ENCODE results near the gene PGAP3.

The PGAP3 gene

DNA sequence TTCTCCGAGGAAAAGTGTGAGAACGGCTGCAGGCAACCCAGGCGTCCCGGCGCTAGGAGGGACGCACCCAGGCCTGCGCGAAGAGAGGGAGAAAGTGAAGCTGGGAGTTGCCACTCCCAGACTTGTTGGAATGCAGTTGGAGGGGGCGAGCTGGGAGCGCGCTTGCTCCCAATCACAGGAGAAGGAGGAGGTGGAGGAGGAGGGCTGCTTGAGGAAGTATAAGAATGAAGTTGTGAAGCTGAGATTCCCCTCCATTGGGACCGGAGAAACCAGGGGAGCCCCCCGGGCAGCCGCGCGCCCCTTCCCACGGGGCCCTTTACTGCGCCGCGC, 11.9 kb upstream of the PGAP3 start, which contains the start of gene ERBB2:
ERBB2 (plus strand) TSS at position 247 of the 330 bp plus-strand sequence. CDS start 175 bp downstream, outside the sequence.
- peak within 1 kb of the TSS; percentile 90 for H3K27ac ChIP-seq
- TF ChIP-seq, protein P1, sequence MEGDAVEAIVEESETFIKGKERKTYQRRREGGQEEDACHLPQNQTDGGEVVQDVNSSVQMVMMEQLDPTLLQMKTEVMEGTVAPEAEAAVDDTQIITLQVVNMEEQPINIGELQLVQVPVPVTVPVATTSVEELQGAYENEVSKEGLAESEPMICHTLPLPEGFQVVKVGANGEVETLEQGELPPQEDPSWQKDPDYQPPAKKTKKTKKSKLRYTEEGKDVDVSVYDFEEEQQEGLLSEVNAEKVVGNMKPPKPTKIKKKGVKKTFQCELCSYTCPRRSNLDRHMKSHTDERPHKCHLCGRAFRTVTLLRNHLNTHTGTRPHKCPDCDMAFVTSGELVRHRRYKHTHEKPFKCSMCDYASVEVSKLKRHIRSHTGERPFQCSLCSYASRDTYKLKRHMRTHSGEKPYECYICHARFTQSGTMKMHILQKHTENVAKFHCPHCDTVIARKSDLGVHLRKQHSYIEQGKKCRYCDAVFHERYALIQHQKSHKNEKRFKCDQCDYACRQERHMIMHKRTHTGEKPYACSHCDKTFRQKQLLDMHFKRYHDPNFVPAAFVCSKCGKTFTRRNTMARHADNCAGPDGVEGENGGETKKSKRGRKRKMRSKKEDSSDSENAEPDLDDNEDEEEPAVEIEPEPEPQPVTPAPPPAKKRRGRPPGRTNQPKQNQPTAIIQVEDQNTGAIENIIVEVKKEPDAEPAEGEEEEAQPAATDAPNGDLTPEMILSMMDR (IDR thresholded peaks at IDR 0.05) = no peak

DNA sequence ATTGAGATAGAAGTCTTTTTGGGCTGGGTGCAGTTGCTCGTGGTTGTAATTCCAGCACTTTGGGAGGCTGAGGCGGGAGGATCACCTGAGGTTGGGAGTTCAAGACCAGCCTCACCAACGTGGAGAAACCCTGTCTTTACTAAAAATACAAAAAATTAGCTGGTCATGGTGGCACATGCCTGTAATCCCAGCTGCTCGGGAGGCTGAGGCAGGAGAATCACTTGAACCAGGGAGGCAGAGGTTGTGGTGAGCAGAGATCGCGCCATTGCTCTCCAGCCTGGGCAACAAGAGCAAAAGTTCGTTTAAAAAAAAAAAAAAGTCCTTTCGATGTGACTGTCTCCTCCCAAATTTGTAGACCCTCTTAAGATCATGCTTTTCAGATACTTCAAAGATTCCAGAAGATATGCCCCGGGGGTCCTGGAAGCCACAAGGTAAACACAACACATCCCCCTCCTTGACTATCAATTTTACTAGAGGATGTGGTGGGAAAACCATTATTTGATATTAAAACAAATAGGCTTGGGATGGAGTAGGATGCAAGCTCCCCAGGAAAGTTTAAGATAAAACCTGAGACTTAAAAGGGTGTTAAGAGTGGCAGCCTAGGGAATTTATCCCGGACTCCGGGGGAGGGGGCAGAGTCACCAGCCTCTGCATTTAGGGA, 11.4 kb upstream of the PGAP3 start:
- H3K27ac ChIP-seq = peak overlapping the region; percentile 90

DNA sequence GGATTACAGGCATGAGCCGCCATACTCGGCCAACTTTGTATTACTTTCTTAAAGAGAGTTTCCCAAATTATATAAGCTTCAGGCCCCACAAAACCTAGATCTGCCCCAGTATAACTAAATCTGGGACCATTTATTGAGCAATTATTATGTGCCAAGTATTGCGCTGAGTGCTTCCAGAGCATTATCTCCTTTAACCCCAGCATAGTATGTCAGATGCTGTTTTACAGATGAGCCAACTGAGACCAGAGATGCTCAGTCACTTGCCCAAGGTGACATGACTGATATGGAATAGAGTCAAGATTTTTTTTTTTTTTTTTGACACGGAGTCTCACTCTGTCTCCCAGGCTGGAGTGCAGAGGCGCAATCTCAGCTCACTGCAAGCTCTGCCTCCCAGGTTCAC, 10.1 kb upstream of the PGAP3 start:
- H3K27ac ChIP-seq = no peak overlapping the region
- no peak for TF ChIP-seq ZFX (IDR thresholded peaks at IDR 0.05; ENCODE audit: borderline replicate concordance)
- TF ChIP-seq, protein P1 (IDR thresholded peaks at IDR 0.05) = no peak

DNA sequence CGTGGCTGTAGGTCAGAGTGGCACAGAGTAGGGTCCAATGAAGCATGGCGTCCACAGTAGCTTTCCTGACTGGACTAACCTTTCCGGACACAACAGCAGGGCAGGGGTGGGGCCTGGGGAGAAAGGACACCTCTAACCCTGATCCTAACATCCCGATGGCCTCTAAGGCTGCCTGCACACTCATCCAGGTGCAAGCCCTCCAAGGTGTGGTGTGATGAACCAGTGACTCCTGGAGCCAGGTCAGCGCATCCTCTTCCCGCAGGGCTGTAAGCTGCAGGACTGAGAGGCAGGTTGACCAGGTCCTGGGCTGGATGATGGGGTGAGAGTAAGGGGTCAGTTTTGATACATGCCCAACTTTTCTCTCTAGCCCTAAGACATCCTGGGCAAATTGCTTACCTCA, 8.9 kb upstream of the PGAP3 start:
- TF ChIP-seq, protein P1 (IDR thresholded peaks at IDR 0.05) = no peak
- TF ChIP-seq ZFX (IDR thresholded peaks at IDR 0.05; ENCODE audit: borderline replicate concordance) = no peak
- H3K27ac ChIP-seq = no peak overlapping the region

DNA sequence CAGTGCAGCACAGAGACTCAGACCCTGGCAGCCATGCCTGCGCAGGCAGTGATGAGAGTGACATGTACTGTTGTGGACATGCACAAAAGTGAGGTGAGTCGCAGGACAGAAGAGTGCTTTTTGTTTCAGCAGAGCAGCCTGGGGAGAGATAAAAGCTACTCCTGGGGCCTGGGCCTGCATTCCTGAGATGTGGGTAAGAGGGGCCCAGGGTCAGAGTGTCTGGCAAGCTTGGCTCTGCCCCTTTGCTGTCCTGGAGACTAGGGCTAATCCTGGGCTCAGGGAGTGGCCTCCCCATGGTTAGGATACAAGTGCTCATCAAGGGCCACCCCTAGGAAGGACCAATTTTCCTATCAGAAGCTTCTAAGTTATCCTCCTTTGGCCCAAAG, 7.2 kb upstream of the PGAP3 start:
- no peak overlapping the region for H3K27ac ChIP-seq
- no peak for TF ChIP-seq ZFX (IDR thresholded peaks at IDR 0.05; ENCODE audit: borderline replicate concordance)
- TF ChIP-seq, protein P1 (IDR thresholded peaks at IDR 0.05) = no peak

DNA sequence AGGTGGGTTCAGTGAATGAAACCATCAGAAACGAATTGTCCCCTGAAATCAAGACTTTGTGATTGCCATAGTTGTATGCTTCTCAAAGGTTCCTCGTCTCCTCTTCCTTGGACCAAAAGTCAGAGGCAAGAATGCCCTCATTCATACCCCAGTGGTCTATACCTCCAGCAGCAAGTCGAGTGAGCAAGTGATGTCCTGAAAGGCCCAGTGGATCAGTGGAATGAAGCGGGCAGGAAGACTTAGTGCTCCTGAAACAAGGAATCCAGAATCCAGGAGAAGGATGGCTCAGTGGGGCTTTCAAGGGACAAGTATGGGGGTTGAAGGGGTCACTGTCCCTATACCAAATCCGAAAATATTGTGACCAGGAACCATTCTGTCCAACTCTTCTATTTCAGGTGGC, 6.7 kb upstream of the PGAP3 start:
- no peak overlapping the region for H3K27ac ChIP-seq
- TF ChIP-seq ZFX (IDR thresholded peaks at IDR 0.05; ENCODE audit: borderline replicate concordance) = no peak
- TF ChIP-seq, protein P1 (IDR thresholded peaks at IDR 0.05) = no peak

DNA sequence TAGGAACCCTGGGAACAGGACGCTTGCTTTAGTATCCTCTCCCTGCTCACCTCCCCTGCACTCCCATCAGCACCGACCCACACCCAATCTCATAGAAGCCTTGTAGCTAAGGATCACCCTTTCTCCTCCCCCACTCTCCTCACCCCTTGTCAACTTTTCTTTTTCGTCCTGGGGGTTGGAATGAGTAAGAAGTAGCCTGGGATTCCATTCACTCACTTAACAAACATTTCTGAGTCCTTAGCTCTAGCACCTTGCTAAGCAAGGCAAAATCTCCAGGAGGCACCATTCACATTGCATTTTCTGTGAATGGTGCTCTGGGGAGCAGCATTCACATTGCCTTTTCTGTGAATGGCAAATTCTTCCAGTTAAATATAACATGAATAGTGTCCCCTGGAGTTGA, 1.1 kb upstream of the PGAP3 start:
- H3K27ac ChIP-seq = peak overlapping the region; percentile 96
- no peak for TF ChIP-seq ZFX (IDR thresholded peaks at IDR 0.05; ENCODE audit: borderline replicate concordance)
- TF ChIP-seq, protein P1 (IDR thresholded peaks at IDR 0.05) = no peak

DNA sequence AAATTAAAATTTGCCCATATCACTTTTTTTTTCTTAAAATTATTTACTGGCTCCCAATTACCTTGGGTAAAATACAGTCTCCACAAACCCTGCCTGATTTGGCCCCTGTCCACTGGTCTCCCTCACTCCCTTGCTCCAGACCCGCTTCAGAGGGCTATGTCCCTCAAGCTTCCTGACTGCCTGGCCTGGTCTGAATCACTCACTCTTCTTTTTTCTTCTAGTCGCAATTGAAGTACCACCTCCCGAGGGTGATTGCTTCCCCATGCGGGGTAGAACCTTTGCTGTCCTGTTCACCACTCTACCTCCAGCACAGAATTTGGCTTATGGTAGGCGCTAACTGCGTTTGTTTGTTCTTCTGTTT, 598 bp upstream of the PGAP3 start:
- peak overlapping the region; percentile 96 for H3K27ac ChIP-seq
- TF ChIP-seq, protein P1 (IDR thresholded peaks at IDR 0.05) = no peak
- no peak for TF ChIP-seq ZFX (IDR thresholded peaks at IDR 0.05; ENCODE audit: borderline replicate concordance)

All from 22Rv1 (cell line).